HEK293 (cell line): ENCODE measurements around the gene CNST.

Experiments used
- CTCF ChIA-PET: fragments of 350-600 bp; formaldehyde crosslinking; extraction: SDS; loops from one replicate; lab custom pipeline; 2021; ENCODE audit warnings: antibody characterized with exemption; lab: Yijun Ruan, JAX
- POLR2A ChIA-PET: fragments of 300-600 bp; formaldehyde crosslinking; extraction: SDS; loops from one replicate; lab custom pipeline; 2020; ENCODE audit warnings: antibody characterized with exemption, inconsistent platforms; lab: Yijun Ruan, JAX
- H3K27ac ChIP-seq: fragments of 200-500 bp; sonication (Bioruptor generic); 2 replicates; pipeline ENCODE4 v1.5.1; 2014; ENCODE audit warnings: low read depth, low read length, control low read depth, inconsistent platforms; ENCODE audit errors: extremely low read depth
- H3K36me3 ChIP-seq, 2 experiments: fragments of 200-500 bp in 1 of 2; sonication (Bioruptor generic) in 1 of 2; 1 replicate in 1 of 2; 2 replicates in 1 of 2; pipeline ENCODE4 v1.5.1; 2014 to 2017; ENCODE audit warnings: inconsistent platforms in 2 of 2, low read length in 2 of 2; ENCODE audit not compliant: control insufficient read depth in 2 of 2, insufficient read depth in 1 of 2
- H3K4me1 ChIP-seq: fragments of 200-500 bp; sonication (Bioruptor generic); 2 replicates; pipeline ENCODE4 v1.5.1; 2014; ENCODE audit warnings: mild to moderate bottlenecking, low read length, inconsistent platforms; ENCODE audit not compliant: control insufficient read depth, insufficient read depth
- H3K4me3 ChIP-seq: 2 replicates; pipeline ENCODE4 v1.5.1; 2011; ENCODE audit warnings: low read depth, mild to moderate bottlenecking, control low read depth, low read length, moderate library complexity
- H3K9me3 ChIP-seq: fragments of 200-500 bp; sonication (Bioruptor generic); 2 replicates; pipeline ENCODE4 v1.5.1; 2014; ENCODE audit warnings: low read depth, low read length, inconsistent platforms; ENCODE audit not compliant: control insufficient read depth, insufficient read depth
- BCL11B ChIP-seq: fragments of 450-650 bp; formaldehyde crosslinking; IDR thresholded peaks from 2 replicates; pipeline ENCODE4 v1.5.1; 2016; ENCODE audit warnings: low read depth, missing biosample characterization, missing genetic modification characterization
- KLF8 ChIP-seq: fragments of 450-650 bp; formaldehyde crosslinking; IDR thresholded peaks from 2 replicates; pipeline ENCODE4 v1.5.1; 2016; ENCODE audit warnings: missing biosample characterization, missing genetic modification characterization
- PRDM1 ChIP-seq: fragments of 450-650 bp; formaldehyde crosslinking; IDR thresholded peaks from 2 replicates; pipeline ENCODE4; 2016; ENCODE audit warnings: missing biosample characterization, missing genetic modification characterization
- TCF7L2 ChIP-seq: IDR thresholded peaks from 2 replicates; pipeline ENCODE4 v1.6.1; 2011; ENCODE audit warnings: low read depth, mild to moderate bottlenecking, inconsistent platforms, low read length, moderate library complexity, borderline replicate concordance
- ZBTB20 ChIP-seq: fragments of 450-650 bp; formaldehyde crosslinking; IDR thresholded peaks from 2 replicates; pipeline ENCODE4 v1.5.1; 2016; ENCODE audit warnings: missing biosample characterization, missing genetic modification characterization
- ZBTB6 ChIP-seq: fragments of 450-650 bp; formaldehyde crosslinking; IDR thresholded peaks from 2 replicates; pipeline ENCODE4 v1.5.1; 2017; ENCODE audit warnings: missing biosample characterization, missing genetic modification characterization
- ZFP3 ChIP-seq: fragments of 450-650 bp; formaldehyde crosslinking; IDR thresholded peaks from 2 replicates; pipeline ENCODE4 v1.5.1; 2016; ENCODE audit warnings: low read depth, missing biosample characterization, missing genetic modification characterization
- ZFP69B ChIP-seq: fragments of 450-650 bp; formaldehyde crosslinking; IDR thresholded peaks from 2 replicates; pipeline ENCODE4 v1.5.1; 2016; ENCODE audit warnings: missing biosample characterization, missing genetic modification characterization
- ZIC2 ChIP-seq: fragments of 450-650 bp; formaldehyde crosslinking; IDR thresholded peaks from 2 replicates; pipeline ENCODE4 v1.5.1; 2016; ENCODE audit warnings: missing biosample characterization, missing genetic modification characterization
- ZNF114 ChIP-seq: fragments of 450-650 bp; formaldehyde crosslinking; IDR thresholded peaks from 2 replicates; pipeline ENCODE4 v1.5.0; 2017; ENCODE audit warnings: missing biosample characterization, missing genetic modification characterization
- ZNF138 ChIP-seq: fragments of 450-650 bp; formaldehyde crosslinking; IDR thresholded peaks from 2 replicates; pipeline ENCODE4 v1.5.1; 2016; ENCODE audit warnings: missing biosample characterization, missing genetic modification characterization, borderline replicate concordance
- ZNF140 ChIP-seq: fragments of 450-650 bp; formaldehyde crosslinking; IDR thresholded peaks from 2 replicates; pipeline ENCODE4 v1.5.1; 2016; ENCODE audit warnings: missing biosample characterization, missing genetic modification characterization
- ZNF211 ChIP-seq: fragments of 450-650 bp; formaldehyde crosslinking; IDR thresholded peaks from 2 replicates; pipeline ENCODE4 v1.5.1; 2016; ENCODE audit warnings: low read depth, missing biosample characterization, missing genetic modification characterization
- ZNF221 ChIP-seq: fragments of 450-650 bp; formaldehyde crosslinking; IDR thresholded peaks from 2 replicates; pipeline ENCODE4 v1.5.1; 2017; ENCODE audit warnings: missing biosample characterization, missing genetic modification characterization, borderline replicate concordance
- ZNF223 ChIP-seq: fragments of 450-650 bp; formaldehyde crosslinking; IDR thresholded peaks from 2 replicates; pipeline ENCODE4 v1.5.1; 2016; ENCODE audit warnings: missing biosample characterization, missing genetic modification characterization
- ZNF311 ChIP-seq: fragments of 450-650 bp; formaldehyde crosslinking; IDR thresholded peaks from 2 replicates; pipeline ENCODE4 v1.5.1; 2017; ENCODE audit warnings: missing biosample characterization, missing genetic modification characterization, borderline replicate concordance
- ZNF324 ChIP-seq: fragments of 450-650 bp; formaldehyde crosslinking; IDR thresholded peaks from 2 replicates; pipeline ENCODE4 v1.5.1; 2016; ENCODE audit warnings: missing biosample characterization, missing genetic modification characterization
- ZNF335 ChIP-seq: fragments of 450-650 bp; formaldehyde crosslinking; conservative IDR thresholded peaks from 2 replicates; pipeline ENCODE4 v1.5.1; 2016; ENCODE audit warnings: missing biosample characterization, missing genetic modification characterization
- ZNF341 ChIP-seq: fragments of 450-650 bp; formaldehyde crosslinking; IDR thresholded peaks from 2 replicates; pipeline ENCODE4; 2016; ENCODE audit warnings: low read depth, missing biosample characterization, missing genetic modification characterization
- ZNF362 ChIP-seq: fragments of 450-650 bp; formaldehyde crosslinking; IDR thresholded peaks from 2 replicates; pipeline ENCODE4 v1.5.1; 2016; ENCODE audit warnings: missing biosample characterization, missing genetic modification characterization
- ZNF398 ChIP-seq: fragments of 450-650 bp; formaldehyde crosslinking; IDR thresholded peaks from 2 replicates; pipeline ENCODE4 v1.5.1; 2017; ENCODE audit warnings: missing biosample characterization, missing genetic modification characterization
- ZNF423 ChIP-seq: fragments of 450-650 bp; formaldehyde crosslinking; IDR thresholded peaks from 2 replicates; pipeline ENCODE4 v1.5.1; 2016; ENCODE audit warnings: missing biosample characterization, missing genetic modification characterization
- ZNF48 ChIP-seq: fragments of 450-650 bp; formaldehyde crosslinking; IDR thresholded peaks from 2 replicates; pipeline ENCODE4 v1.5.1; 2016; ENCODE audit warnings: missing biosample characterization, missing genetic modification characterization
- ZNF544 ChIP-seq: fragments of 450-650 bp; formaldehyde crosslinking; IDR thresholded peaks from 2 replicates; pipeline ENCODE4 v1.5.0; 2017; ENCODE audit warnings: missing biosample characterization, missing genetic modification characterization
- ZNF624 ChIP-seq: fragments of 450-650 bp; formaldehyde crosslinking; IDR thresholded peaks from 2 replicates; pipeline ENCODE4 v1.5.1; 2017; ENCODE audit warnings: missing biosample characterization, missing genetic modification characterization
- ZNF626 ChIP-seq: fragments of 450-650 bp; sonication (Bioruptor Pico); formaldehyde crosslinking; IDR thresholded peaks from 2 replicates; pipeline ENCODE4 v1.5.1; 2018; ENCODE audit warnings: missing biosample characterization, missing genetic modification characterization, inconsistent platforms
- ZNF677 ChIP-seq: fragments of 450-650 bp; IDR thresholded peaks from 2 replicates; pipeline ENCODE4 v1.5.0; 2018; ENCODE audit warnings: missing biosample characterization, mild to moderate bottlenecking, missing genetic modification characterization, moderate library complexity
- ZNF777 ChIP-seq: fragments of 450-650 bp; formaldehyde crosslinking; IDR thresholded peaks from 2 replicates; pipeline ENCODE4 v1.5.1; 2017; ENCODE audit warnings: missing biosample characterization, missing genetic modification characterization, borderline replicate concordance
- ZSCAN16 ChIP-seq: fragments of 450-650 bp; formaldehyde crosslinking; IDR thresholded peaks from 2 replicates; pipeline ENCODE4 v1.5.1; 2016; ENCODE audit warnings: missing biosample characterization, missing genetic modification characterization

CNST gene

GRCh38 chr1:246549665-246550064, 16.6 kb upstream of the CNST start (continued):
- TF ChIP-seq ZNF362 (tag by site-specific recombination) (no peak), ZNF324 (tag by site-specific recombination) (no peak), ZNF221 (tag by site-specific recombination) (no peak), ZNF341 (tag by site-specific recombination) (no peak), ZBTB20 (no peak)
- TF ChIP-seq, all 188 proteins: peak for 0

GRCh38 chr1:246550402-246550801, 15.9 kb upstream of the CNST start:
- H3K4me1 ChIP-seq, result no peaks in the 10 kb centered on the region
- H3K36me3 ChIP-seq, result peaks cover 0 to 48% of the 10 kb centered on the region in 2 experiments; a peak in 2 of 3 replicates
- no peak overlapping the region for H3K4me3 ChIP-seq
- TF ChIP-seq BCL11B (tag by site-specific recombination) (no peak), ZNF398 (no peak), TCF7L2 (no peak), ZNF335 (tag by site-specific recombination) (no peak), ZNF341 (tag by site-specific recombination) (no peak), ZNF311 (tag by site-specific recombination) (no peak), ZNF140 (tag by site-specific recombination) (no peak), PRDM1 (tag by site-specific recombination) (no peak), ZNF48 (tag by site-specific recombination) (no peak), KLF8 (tag by site-specific recombination) (no peak), ZIC2 (tag by site-specific recombination) (no peak)
- H3K27ac ChIP-seq, result no peak overlapping the region
- ChIA-PET POLR2A (no interaction called here), CTCF (no interaction called here)
- no peaks in the 10 kb centered on the region for H3K9me3 ChIP-seq

- ChIA-PET POLR2A (no interaction called here), CTCF (no interaction called here)
- H3K27ac ChIP-seq, result no peak overlapping the region
- H3K4me1 ChIP-seq, result no peaks in the 10 kb centered on the region
- TF ChIP-seq ZNF624 (tag by site-specific recombination), result no peak
- no peaks in the 10 kb centered on the region for H3K9me3 ChIP-seq
- H3K36me3 ChIP-seq, result peaks cover 0 to 59% of the 10 kb centered on the region in 2 experiments; a peak in 2 of 3 replicates
- no peak overlapping the region for H3K4me3 ChIP-seq
Measured at GRCh38 chr1:246552110-246552509, 14.1 kb upstream of the CNST start.

- POLR2A ChIA-PET, result no interaction called here
- H3K36me3 ChIP-seq, result peaks cover 0 to 52% of the 10 kb centered on the region in 2 experiments; a peak in 2 of 3 replicates
- no peak for TF ChIP-seq ZNF544 (tag by site-specific recombination)
- TF ChIP-seq ZFP3 (tag by site-specific recombination), result no peak
- TF ChIP-seq ZNF777, result no peak
- no peak for TF ChIP-seq ZNF626
- no peak for TF ChIP-seq ZBTB6 (tag by site-specific recombination)
- TF ChIP-seq ZFP69B (tag by site-specific recombination), result no peak
- TF ChIP-seq ZNF138 (tag by site-specific recombination), result no peak
- no peak for TF ChIP-seq ZSCAN16 (tag by site-specific recombination)
- no peak for TF ChIP-seq ZNF211 (tag by site-specific recombination)
- TF ChIP-seq ZNF677 (tag by site-specific recombination), result no peak
- no peak for TF ChIP-seq ZNF624 (tag by site-specific recombination)
- TF ChIP-seq ZNF423 (tag by site-specific recombination), result no peak
- TF ChIP-seq ZNF223, result no peak
- no peak for TF ChIP-seq ZNF114 (tag by site-specific recombination)
- CTCF ChIA-PET, result interaction anchor here (0.7 to 1.0 kb wide), 2 partner anchors 57 to 1151 kb away, joined by 3 read pairs; no protein-coding TSS in a partner anchor
- H3K4me1 ChIP-seq, result no peaks in the 10 kb centered on the region
- no peak overlapping the region for H3K27ac ChIP-seq
- H3K9me3 ChIP-seq, result no peaks in the 10 kb centered on the region
- H3K4me3 ChIP-seq, result no peak overlapping the region
Measured at GRCh38 chr1:246554201-246554600, 12.1 kb upstream of the CNST start.
